ENCODE results near the gene TASOR2. TPM values are rescaled to one million over a fixed set of nuclear protein-coding genes. Genes with fewer than 3 reads are reported as not detected.
A peak's percentile ranks its signal among the peaks of the same experiment; 100 is the strongest.

Gene TASOR2
- polyA plus RNA-seq, 1 donor (not counting 4 experiments of a cell fraction or from before 2014, with no cell fraction given): 40.4 TPM

- H3K27ac ChIP-seq (ENCODE audit: control insufficient read depth, insufficient read depth, low read length): peak overlapping the region; percentile 86
- peaks cover 0 to 2% of the 10 kb centered on the region in 2 experiments for H3K36me3 ChIP-seq (ENCODE audit: control insufficient read depth in 2 of 2, extremely low read depth in 1 of 2, insufficient read depth in 2 of 2, low read length in 2 of 2)
- H3K79me2 ChIP-seq (ENCODE audit: control insufficient read depth, insufficient read depth, low read length): peaks cover 99% of the 10 kb centered on the region
- no peaks in the 10 kb centered on the region for H3K9me1 ChIP-seq (ENCODE audit: control insufficient read depth, extremely low read depth, insufficient read depth, low read length)
- no peaks in the 10 kb centered on the region for H3K27me3 ChIP-seq (ENCODE audit: control insufficient read depth, extremely low read depth, insufficient read depth, low read length)
- peak overlapping the region; percentile 39 to 90 (median 79) for H3K4me3 ChIP-seq (ENCODE audit: control insufficient read depth in 2 of 3, extremely low read depth in 1 of 3, insufficient read depth in 2 of 3, low read depth in 1 of 3, low read length in 3 of 3)
- H3K4me2 ChIP-seq (ENCODE audit: control insufficient read depth, extremely low read depth, insufficient read depth, low read depth, low read length): peak overlapping the region; percentile 100
- H4K20me1 ChIP-seq (ENCODE audit: control insufficient read depth, extremely low read depth, insufficient read depth, low read length): peaks cover 4% of the 10 kb centered on the region
- peak overlapping the region; percentile 89 for H3K9ac ChIP-seq (ENCODE audit: control insufficient read depth, extremely low read depth, insufficient read depth, low read length)
- peaks cover 21% of the 10 kb centered on the region for H3K4me1 ChIP-seq (ENCODE audit: control insufficient read depth, extremely low read depth, insufficient read depth, low read length)
- DNase-seq (ENCODE audit: low read depth, low spot score) (no peak), FAIRE-seq (peak; percentile 20)
- peak overlapping the region; percentile 83 for H2AFZ ChIP-seq (ENCODE audit: control insufficient read depth, low read length)
- dilution Hi-C loops (cut with MboI; ENCODE audit: extremely low pct_ligation_motif_present, low sequenced_read_pairs): no loop called here
- no peaks in the 10 kb centered on the region for H3K9me3 ChIP-seq (ENCODE audit: control insufficient read depth, low read depth, low read length)
- TF ChIP-seq EZH2 (IDR thresholded peaks at IDR 0.05; ENCODE audit: low read length) (no peak), CTCF (optimal IDR thresholded peaks at IDR 0.05 in 1 of 3, IDR thresholded peaks at IDR 0.05 in 1 of 3, conservative IDR thresholded peaks at IDR 0.05 in 1 of 3; ENCODE audit: extremely low read depth in 1 of 3, insufficient read depth in 2 of 3, low read length in 3 of 3) (no peak)
These were observed 8.1 kb downstream of the TASOR2 start for GRCh38 chr10:5692461-5693358.

- Histone ChIP-seq H3K27ac (ENCODE audit: control insufficient read depth, insufficient read depth, low read length) (no peak overlapping the region), H3K4me3 (ENCODE audit: control insufficient read depth in 2 of 3, extremely low read depth in 1 of 3, insufficient read depth in 2 of 3, low read depth in 1 of 3, low read length in 3 of 3) (no peak overlapping the region), H3K4me1 (ENCODE audit: control insufficient read depth, extremely low read depth, insufficient read depth, low read length) (peaks cover 21% of the 10 kb centered on the region), H3K27me3 (ENCODE audit: control insufficient read depth, extremely low read depth, insufficient read depth, low read length) (no peaks in the 10 kb centered on the region), H3K4me2 (ENCODE audit: control insufficient read depth, extremely low read depth, insufficient read depth, low read depth, low read length) (no peak overlapping the region), H3K79me2 (ENCODE audit: control insufficient read depth, insufficient read depth, low read length) (peaks cover 98% of the 10 kb centered on the region), H3K9me1 (ENCODE audit: control insufficient read depth, extremely low read depth, insufficient read depth, low read length) (no peaks in the 10 kb centered on the region), H3K36me3 (ENCODE audit: control insufficient read depth in 2 of 2, extremely low read depth in 1 of 2, insufficient read depth in 2 of 2, low read length in 2 of 2) (peaks cover 0 to 2% of the 10 kb centered on the region in 2 experiments), H4K20me1 (ENCODE audit: control insufficient read depth, extremely low read depth, insufficient read depth, low read length) (peaks cover 4% of the 10 kb centered on the region), H3K9ac (ENCODE audit: control insufficient read depth, extremely low read depth, insufficient read depth, low read length) (no peak overlapping the region), H3K9me3 (ENCODE audit: control insufficient read depth, low read depth, low read length) (no peaks in the 10 kb centered on the region), H2AFZ (ENCODE audit: control insufficient read depth, low read length) (no peak overlapping the region)
- dilution Hi-C loops (cut with MboI; ENCODE audit: extremely low pct_ligation_motif_present, low sequenced_read_pairs): no loop called here
- FAIRE-seq: no peak
- no peak for TF ChIP-seq EZH2 (IDR thresholded peaks at IDR 0.05; ENCODE audit: low read length)
- TF ChIP-seq CTCF (optimal IDR thresholded peaks at IDR 0.05 in 1 of 3, IDR thresholded peaks at IDR 0.05 in 1 of 3, conservative IDR thresholded peaks at IDR 0.05 in 1 of 3; ENCODE audit: extremely low read depth in 1 of 3, insufficient read depth in 2 of 3, low read length in 3 of 3): no peak
- DNase-seq (ENCODE audit: low read depth, low spot score): no peak
These were observed 9.9 kb downstream of the TASOR2 start for GRCh38 chr10:5694573-5694972.

Measured in keratinocyte (primary cell).